Measurements from ENCODE around the gene OPN4.

The OPN4 gene

GRCh38 chr10:86682675-86683074, 28.3 kb downstream of the OPN4 start:
- TF ChIP-seq, protein P1, sequence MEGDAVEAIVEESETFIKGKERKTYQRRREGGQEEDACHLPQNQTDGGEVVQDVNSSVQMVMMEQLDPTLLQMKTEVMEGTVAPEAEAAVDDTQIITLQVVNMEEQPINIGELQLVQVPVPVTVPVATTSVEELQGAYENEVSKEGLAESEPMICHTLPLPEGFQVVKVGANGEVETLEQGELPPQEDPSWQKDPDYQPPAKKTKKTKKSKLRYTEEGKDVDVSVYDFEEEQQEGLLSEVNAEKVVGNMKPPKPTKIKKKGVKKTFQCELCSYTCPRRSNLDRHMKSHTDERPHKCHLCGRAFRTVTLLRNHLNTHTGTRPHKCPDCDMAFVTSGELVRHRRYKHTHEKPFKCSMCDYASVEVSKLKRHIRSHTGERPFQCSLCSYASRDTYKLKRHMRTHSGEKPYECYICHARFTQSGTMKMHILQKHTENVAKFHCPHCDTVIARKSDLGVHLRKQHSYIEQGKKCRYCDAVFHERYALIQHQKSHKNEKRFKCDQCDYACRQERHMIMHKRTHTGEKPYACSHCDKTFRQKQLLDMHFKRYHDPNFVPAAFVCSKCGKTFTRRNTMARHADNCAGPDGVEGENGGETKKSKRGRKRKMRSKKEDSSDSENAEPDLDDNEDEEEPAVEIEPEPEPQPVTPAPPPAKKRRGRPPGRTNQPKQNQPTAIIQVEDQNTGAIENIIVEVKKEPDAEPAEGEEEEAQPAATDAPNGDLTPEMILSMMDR (IDR thresholded peaks at IDR 0.05; ENCODE audit: low read depth, low read length): no peak
- H3K4me3 ChIP-seq (ENCODE audit: low read depth, low read length): no peak overlapping the region

- no peak overlapping the region for H3K4me3 ChIP-seq (ENCODE audit: low read depth, low read length)
- TF ChIP-seq, protein P1 (IDR thresholded peaks at IDR 0.05; ENCODE audit: low read depth, low read length): peak; percentile 61
Observed at GRCh38 chr10:86684331-86685097, 30.2 kb downstream of the OPN4 start.

- H3K4me3 ChIP-seq (ENCODE audit: low read depth, low read length): no peak overlapping the region
- TF ChIP-seq, protein P1 (IDR thresholded peaks at IDR 0.05; ENCODE audit: low read depth, low read length): no peak
Observed at GRCh38 chr10:86685416-86685815, 31.1 kb downstream of the OPN4 start.

DNA sequence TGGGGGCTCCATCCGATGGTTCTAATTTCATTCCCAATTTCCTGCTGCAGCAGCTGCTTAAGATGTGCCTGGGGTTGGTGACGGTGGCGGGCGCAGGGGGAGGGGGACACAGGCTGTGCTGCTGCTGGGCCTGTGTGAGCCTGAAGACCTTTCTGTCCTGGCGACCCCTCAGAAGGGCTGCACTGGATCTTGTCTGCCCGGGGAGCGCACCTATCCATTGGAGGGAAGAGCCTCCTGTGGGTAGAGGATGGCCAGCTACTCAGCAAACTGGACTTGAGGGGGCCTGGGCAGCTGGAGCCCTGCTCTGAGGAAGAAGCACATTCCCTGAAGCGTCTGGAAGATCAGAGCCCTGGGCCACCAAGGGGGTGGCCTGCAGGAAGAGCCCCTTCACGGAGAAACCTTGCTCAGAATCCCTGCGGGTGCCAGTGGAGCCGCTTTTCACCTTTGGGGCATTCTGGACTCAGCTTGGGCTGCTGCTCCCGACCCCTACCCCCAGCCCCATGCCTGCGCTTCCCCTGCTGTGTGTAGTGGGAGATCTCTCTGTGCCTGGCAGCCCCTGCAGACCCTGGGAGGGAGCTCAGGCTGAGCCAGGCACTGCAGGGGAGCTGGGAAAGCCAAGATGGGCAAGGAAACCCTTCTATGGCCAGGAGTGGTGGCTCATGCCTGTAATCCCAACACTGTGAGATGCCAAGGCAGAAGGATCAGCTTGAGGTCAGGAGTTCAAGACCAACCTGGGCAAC, 31.7 kb downstream of the OPN4 start:
- H3K4me3 ChIP-seq (ENCODE audit: low read depth, low read length): no peak overlapping the region
- TF ChIP-seq, protein P1 (IDR thresholded peaks at IDR 0.05; ENCODE audit: low read depth, low read length): no peak

DNA sequence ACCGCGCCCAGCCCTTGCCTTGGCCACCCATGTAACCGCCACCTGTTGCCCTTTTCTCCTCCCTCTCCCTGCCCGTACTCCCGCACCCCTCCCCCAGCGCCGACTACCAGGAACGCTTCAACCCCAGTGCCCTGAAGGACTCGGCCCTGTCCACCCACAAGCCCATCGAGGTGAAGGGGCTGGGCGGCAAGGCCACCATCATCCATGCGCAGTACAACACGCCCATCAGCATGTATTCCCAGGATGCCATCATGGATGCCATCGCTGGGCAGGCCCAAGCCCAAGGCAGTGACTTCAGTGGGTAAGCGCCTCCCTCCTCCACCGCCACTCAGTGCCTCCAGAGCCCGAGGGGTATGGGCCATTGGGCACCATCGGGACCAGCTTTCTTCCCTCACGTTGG, 32.6 kb downstream of the OPN4 start:
- TF ChIP-seq, protein P1 (IDR thresholded peaks at IDR 0.05; ENCODE audit: low read depth, low read length): no peak
- no peak overlapping the region for H3K4me3 ChIP-seq (ENCODE audit: low read depth, low read length)

DNA sequence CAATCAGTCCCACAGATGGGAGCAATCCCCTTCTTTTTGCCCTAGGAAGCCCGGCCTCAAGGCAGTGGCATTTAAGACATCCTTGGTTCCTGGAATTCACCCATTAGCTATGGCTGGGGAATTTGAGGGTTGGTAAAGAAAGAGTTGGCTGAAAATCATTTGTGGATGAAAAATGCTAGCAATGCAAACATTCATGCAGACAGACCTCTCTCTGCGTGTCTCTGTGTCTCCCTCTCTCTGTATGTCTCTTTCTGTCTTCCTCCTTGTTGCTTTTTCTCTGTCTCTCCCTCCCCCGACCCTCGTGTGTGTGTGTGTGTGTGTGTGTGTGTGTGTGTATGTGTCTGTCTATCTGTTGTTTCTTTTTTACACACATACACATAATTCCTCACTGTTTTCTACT, 33.4 kb downstream of the OPN4 start:
- H3K4me3 ChIP-seq (ENCODE audit: low read depth, low read length): peak overlapping the region; percentile 2; the same call in 1 of the 2 replicates
- TF ChIP-seq, protein P1 (IDR thresholded peaks at IDR 0.05; ENCODE audit: low read depth, low read length): no peak

- no peak overlapping the region for H3K4me3 ChIP-seq (ENCODE audit: low read depth, low read length)
- TF ChIP-seq, protein P1 (IDR thresholded peaks at IDR 0.05; ENCODE audit: low read depth, low read length): peak; percentile 88
Observed at GRCh38 chr10:86688398-86688921, 34.1 kb downstream of the OPN4 start.
